Measurements from ENCODE around the gene ITPKC.

DNA sequence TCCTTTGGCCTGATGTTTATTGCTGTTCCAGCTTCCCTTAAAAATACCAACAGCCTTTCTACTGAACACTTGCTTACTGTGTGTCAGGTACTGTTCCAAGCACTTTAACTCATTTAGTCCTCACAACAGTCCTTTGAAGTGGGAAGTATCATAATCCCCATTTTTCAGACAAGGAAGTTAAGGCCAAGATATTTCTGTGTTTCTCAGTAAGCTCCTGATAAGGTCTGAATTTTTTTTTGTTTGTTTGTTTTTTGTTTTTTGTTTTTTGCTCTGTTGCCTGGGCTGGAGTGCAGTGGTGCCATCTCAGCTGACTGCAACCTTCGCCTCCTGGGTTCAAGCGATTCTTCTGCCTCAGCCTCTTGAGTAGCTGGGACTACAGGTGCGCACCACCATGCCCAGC, 41.6 kb downstream of the ITPKC start:
- no peak for TF ChIP-seq CTCF (IDR thresholded peaks at IDR 0.05; ENCODE audit: insufficient read depth, low read depth, low read length)
- TF ChIP-seq EZH2 (IDR thresholded peaks at IDR 0.05; ENCODE audit: insufficient read depth, low read length): no peak

All from astrocyte (in vitro differentiated cells and primary cell).